Non-pigmented ciliary epithelial cell (primary cell): ENCODE measurements around the gene EFCAB13.

Source experiments
- DNase-seq: peaks from one replicate; pipeline ENCODE4 v3.0.0-alpha.2; 2010; ENCODE audit warnings: low read depth

Gene EFCAB13

GRCh38 chr17:47292206-47292605 lies 31.5 kb upstream of the EFCAB13 start:
- no peak for DNase-seq

- DNase-seq, result no peak
Measured at GRCh38 chr17:47295037-47295873, 28.5 kb upstream of the EFCAB13 start.

- DNase-seq, result no peak
Measured at GRCh38 chr17:47295874-47296255, 27.9 kb upstream of the EFCAB13 start.

- no peak for DNase-seq
Measured at GRCh38 chr17:47297661-47298400, 25.9 kb upstream of the EFCAB13 start.

- DNase-seq, result no peak
Measured at GRCh38 chr17:47298712-47299111, 25.0 kb upstream of the EFCAB13 start.

GRCh38 chr17:47299239-47299910 lies 24.4 kb upstream of the EFCAB13 start:
- DNase-seq, result no peak

- no peak for DNase-seq
Measured at GRCh38 chr17:47300718-47301117, 23.0 kb upstream of the EFCAB13 start.

- DNase-seq, result no peak
Measured at GRCh38 chr17:47301161-47301560, 22.6 kb upstream of the EFCAB13 start.

- no peak for DNase-seq
Measured at GRCh38 chr17:47301831-47302230, 21.9 kb upstream of the EFCAB13 start.

GRCh38 chr17:47304186-47304585 lies 19.6 kb upstream of the EFCAB13 start:
- no peak for DNase-seq

GRCh38 chr17:47305302-47305923 lies 18.3 kb upstream of the EFCAB13 start:
- DNase-seq, result peak; percentile 83

- DNase-seq, result no peak
Measured at GRCh38 chr17:47310186-47310733, 13.5 kb upstream of the EFCAB13 start.

- no peak for DNase-seq
Measured at GRCh38 chr17:47311420-47311819, 12.3 kb upstream of the EFCAB13 start.

- peak; percentile 92 for DNase-seq
Measured at GRCh38 chr17:47315451-47316266, 8.1 kb upstream of the EFCAB13 start.

GRCh38 chr17:47316311-47316710 lies 7.4 kb upstream of the EFCAB13 start:
- peak; percentile 34 for DNase-seq

GRCh38 chr17:47317119-47317518 lies 6.6 kb upstream of the EFCAB13 start:
- no peak for DNase-seq

- no peak for DNase-seq
Measured at GRCh38 chr17:47318197-47318918, 5.4 kb upstream of the EFCAB13 start.

- no peak for DNase-seq
Measured at GRCh38 chr17:47320879-47321502, 2.8 kb upstream of the EFCAB13 start.

- DNase-seq, result no peak
Measured at GRCh38 chr17:47324224-47325020, 667 bp downstream of the EFCAB13 start.
